A673 (cell line): ENCODE results near the gene OR8A1.

Experiments used
- EZH2 ChIP-seq: fragments of 200-600 bp; sonication (generic); IDR thresholded peaks from 2 replicates; pipeline ENCODE4 v1.6.1; 2017; ENCODE audit warnings: borderline replicate concordance, low read depth, mild to moderate bottlenecking, mixed read lengths, antibody characterized with exemption, low read length; ENCODE audit not compliant: poor library complexity, severe bottlenecking
- TF ChIP-seq, protein P1 (sequence below): fragments of 300-800, 200-600 bp; sonication (generic); conservative IDR thresholded peaks from 2 replicates; pipeline ENCODE4 v1.5.1; 2017; ENCODE audit warnings: low read depth, mild to moderate bottlenecking, antibody characterized with exemption, low read length, moderate library complexity, mixed read lengths

- TF ChIP-seq, protein P1, sequence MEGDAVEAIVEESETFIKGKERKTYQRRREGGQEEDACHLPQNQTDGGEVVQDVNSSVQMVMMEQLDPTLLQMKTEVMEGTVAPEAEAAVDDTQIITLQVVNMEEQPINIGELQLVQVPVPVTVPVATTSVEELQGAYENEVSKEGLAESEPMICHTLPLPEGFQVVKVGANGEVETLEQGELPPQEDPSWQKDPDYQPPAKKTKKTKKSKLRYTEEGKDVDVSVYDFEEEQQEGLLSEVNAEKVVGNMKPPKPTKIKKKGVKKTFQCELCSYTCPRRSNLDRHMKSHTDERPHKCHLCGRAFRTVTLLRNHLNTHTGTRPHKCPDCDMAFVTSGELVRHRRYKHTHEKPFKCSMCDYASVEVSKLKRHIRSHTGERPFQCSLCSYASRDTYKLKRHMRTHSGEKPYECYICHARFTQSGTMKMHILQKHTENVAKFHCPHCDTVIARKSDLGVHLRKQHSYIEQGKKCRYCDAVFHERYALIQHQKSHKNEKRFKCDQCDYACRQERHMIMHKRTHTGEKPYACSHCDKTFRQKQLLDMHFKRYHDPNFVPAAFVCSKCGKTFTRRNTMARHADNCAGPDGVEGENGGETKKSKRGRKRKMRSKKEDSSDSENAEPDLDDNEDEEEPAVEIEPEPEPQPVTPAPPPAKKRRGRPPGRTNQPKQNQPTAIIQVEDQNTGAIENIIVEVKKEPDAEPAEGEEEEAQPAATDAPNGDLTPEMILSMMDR, result no peak
- TF ChIP-seq EZH2, result no peak
These were observed 42.2 kb downstream of the OR8A1 start for GRCh38 chr11:124612045-124612444.
